H1 (cell line): ENCODE data around the gene MINAR2. TPM values are rescaled to one million over a fixed set of nuclear protein-coding genes. Genes with fewer than 3 reads are reported as not detected.

ENCODE experiments used
- EZH2 ChIP-seq: fragments of 200-600 bp; sonication (generic); IDR thresholded peaks from 2 replicates; pipeline ENCODE4 v1.7.1; 2012; ENCODE audit warnings: low read depth, mild to moderate bottlenecking, moderate library complexity, low read length, inconsistent platforms; ENCODE audit not compliant: severe bottlenecking
- POU5F1 ChIP-seq: IDR thresholded peaks from 2 replicates; pipeline ENCODE4 v1.6.1; 2011; ENCODE audit warnings: low read depth, mild to moderate bottlenecking, low read length, moderate library complexity
- SAP30 ChIP-seq: fragments of 300-600 bp; sonication (generic); IDR thresholded peaks from 2 replicates; pipeline ENCODE4 v1.7.1; 2012; ENCODE audit warnings: low read length, moderate library complexity, mild to moderate bottlenecking, inconsistent platforms; ENCODE audit not compliant: insufficient read depth, insufficient replicate concordance
- SIRT6 ChIP-seq: IDR thresholded peaks from one replicate; pipeline ENCODE4 v1.7.1; 2012; ENCODE audit warnings: low read length, inconsistent platforms
- polyA plus RNA-seq, 7 experiments: library from polyadenylated mRNA; depleted of rRNA in 3 of 7; stranded (reverse) in 5 of 7; unstranded in 2 of 7; fragments of >200 nt in 5 of 7; fragments of 200-250 nt in 2 of 7; gene quantifications; 1 replicate in 5 of 7; 2 replicates in 1 of 7; 4 replicates in 1 of 7; pipeline versions ENCODE4 v1.2.1 to v1.2.3, GENCODE V29; 2011 to 2013; ENCODE audit warnings: missing spikeins in 2 of 7, mixed read lengths in 2 of 7
- total RNA-seq: library from RNA; stranded (reverse); fragmentation: NEBNext Ultra II Directional; extraction: Animal tissue kit (Norgen Biotek cat#: 25700); gene quantifications from 2 replicates; pipeline ENCODE4 v1.2.1, GENCODE V29; 2021
- TF ChIP-seq, protein P1 (sequence below): IDR thresholded peaks from 2 replicates; pipeline ENCODE4 v1.6.1; 2012; ENCODE audit warnings: low read length, inconsistent platforms
- TF ChIP-seq, protein P2 (sequence below), 3 experiments: IDR thresholded peaks; 1 replicate in 2 of 3; 2 replicates in 1 of 3; pipeline versions ENCODE4 v1.5.1 to v1.6.1; 2011; ENCODE audit warnings: low read length in 3 of 3, mild to moderate bottlenecking in 3 of 3, inconsistent platforms in 2 of 3, low read depth in 1 of 3, moderate library complexity in 1 of 3; ENCODE audit not compliant: insufficient read depth in 1 of 3; ENCODE audit errors: control extremely low read depth in 1 of 3

Gene MINAR2
- total and polyA plus RNA-seq, 2 of the 8 experiments (the other 6 are each of a cell fraction or from before 2014, with no cell fraction given): 0.17 TPM; not detected in 1

DNA sequence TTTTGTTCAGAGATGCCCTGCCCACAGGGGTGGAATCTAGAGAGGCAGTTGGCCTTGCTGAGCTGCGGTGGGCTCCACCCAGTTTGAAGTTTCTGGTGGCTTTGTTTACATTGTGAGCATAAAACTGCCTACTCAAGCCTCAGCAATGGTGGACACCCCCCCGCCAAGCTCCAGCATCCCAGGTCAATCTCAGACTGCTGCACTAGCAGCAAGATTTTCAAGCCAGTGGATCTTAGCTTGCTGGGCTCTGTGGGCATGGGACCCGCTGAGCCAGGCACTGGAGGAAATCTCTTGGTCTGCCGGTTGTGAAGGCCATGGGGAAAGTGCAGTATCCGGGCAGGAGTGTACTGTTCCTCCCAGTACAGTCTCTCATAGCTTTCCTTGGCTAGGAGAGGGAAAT lies 55.5 kb downstream of the MINAR2 start (continued):
- TF ChIP-seq EZH2 (no peak), POU5F1 (no peak), SAP30 (no peak), SIRT6 (no peak)
- TF ChIP-seq, protein P1, sequence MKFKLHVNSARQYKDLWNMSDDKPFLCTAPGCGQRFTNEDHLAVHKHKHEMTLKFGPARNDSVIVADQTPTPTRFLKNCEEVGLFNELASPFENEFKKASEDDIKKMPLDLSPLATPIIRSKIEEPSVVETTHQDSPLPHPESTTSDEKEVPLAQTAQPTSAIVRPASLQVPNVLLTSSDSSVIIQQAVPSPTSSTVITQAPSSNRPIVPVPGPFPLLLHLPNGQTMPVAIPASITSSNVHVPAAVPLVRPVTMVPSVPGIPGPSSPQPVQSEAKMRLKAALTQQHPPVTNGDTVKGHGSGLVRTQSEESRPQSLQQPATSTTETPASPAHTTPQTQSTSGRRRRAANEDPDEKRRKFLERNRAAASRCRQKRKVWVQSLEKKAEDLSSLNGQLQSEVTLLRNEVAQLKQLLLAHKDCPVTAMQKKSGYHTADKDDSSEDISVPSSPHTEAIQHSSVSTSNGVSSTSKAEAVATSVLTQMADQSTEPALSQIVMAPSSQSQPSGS: no peak
- TF ChIP-seq, protein P2, sequence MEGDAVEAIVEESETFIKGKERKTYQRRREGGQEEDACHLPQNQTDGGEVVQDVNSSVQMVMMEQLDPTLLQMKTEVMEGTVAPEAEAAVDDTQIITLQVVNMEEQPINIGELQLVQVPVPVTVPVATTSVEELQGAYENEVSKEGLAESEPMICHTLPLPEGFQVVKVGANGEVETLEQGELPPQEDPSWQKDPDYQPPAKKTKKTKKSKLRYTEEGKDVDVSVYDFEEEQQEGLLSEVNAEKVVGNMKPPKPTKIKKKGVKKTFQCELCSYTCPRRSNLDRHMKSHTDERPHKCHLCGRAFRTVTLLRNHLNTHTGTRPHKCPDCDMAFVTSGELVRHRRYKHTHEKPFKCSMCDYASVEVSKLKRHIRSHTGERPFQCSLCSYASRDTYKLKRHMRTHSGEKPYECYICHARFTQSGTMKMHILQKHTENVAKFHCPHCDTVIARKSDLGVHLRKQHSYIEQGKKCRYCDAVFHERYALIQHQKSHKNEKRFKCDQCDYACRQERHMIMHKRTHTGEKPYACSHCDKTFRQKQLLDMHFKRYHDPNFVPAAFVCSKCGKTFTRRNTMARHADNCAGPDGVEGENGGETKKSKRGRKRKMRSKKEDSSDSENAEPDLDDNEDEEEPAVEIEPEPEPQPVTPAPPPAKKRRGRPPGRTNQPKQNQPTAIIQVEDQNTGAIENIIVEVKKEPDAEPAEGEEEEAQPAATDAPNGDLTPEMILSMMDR (IDR thresholded peaks at IDR 0.05; ENCODE audit: control extremely low read depth in 1 of 3, insufficient read depth in 1 of 3, low read depth in 1 of 3, low read length in 3 of 3): no peak
- TF ChIP-seq, all 59 proteins: peak for 0
